ENCODE data around the gene DOCK3. TPM values are rescaled to one million over a fixed set of nuclear protein-coding genes. Genes with fewer than 3 reads are reported as not detected.

DOCK3 gene
- total RNA-seq, 2 experiments from 2014 or later = 0.93 to 1.1 TPM

DNA sequence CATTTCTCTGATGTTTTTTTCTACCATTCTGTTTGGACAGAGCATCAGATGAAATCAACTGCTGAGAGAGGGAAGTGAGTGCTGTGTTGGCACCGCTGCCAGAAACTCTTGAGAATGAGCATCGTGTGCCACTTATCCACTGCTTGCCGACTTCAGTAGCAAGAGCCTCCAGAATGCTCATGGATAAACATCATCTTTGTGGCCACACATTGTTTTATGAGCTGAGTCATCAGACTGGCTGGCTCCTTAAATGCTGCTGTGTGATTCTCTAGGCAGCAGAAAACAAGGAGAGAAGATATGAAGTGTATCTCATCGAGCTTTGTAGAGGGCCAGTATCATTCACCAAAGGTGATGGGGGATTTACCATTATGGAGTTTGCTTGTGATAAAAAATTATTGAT, 3.4 kb upstream of the DOCK3 start:
- Mint-ChIP-seq H3K27ac (no peak overlapping the region), H3K36me3 (ENCODE audit: low read depth) (no peaks in the 10 kb centered on the region), H3K4me1 (ENCODE audit: low read depth) (peaks cover 6% of the 10 kb centered on the region), H3K4me3 (no peak overlapping the region), H3K9me3 (no peaks in the 10 kb centered on the region), H3K27me3 (peaks cover 28% of the 10 kb centered on the region)
- intact Hi-C loops (cut with DNase I, micrococcal nuclease) = loop anchor here in 1 of 2 experiments (2.0 kb wide), 1 partner anchor 49 kb away; no protein-coding TSS in a partner anchor
- DNase-seq (no peak), ATAC-seq (ENCODE audit: poor library complexity) (no peak)
- TF ChIP-seq CTCF (IDR thresholded peaks at IDR 0.05) = no peak
- POLR2A ChIA-PET = no interaction called here
- Histone ChIP-seq H3K4me3 (ENCODE audit: low read length) (no peak overlapping the region), H3K27ac (ENCODE audit: low read depth in 1 of 2, low read length in 2 of 2) (no peak overlapping the region), H3K36me3 (ENCODE audit: insufficient read depth, low read length) (no peaks in the 10 kb centered on the region), H3K9me3 (ENCODE audit: control insufficient read depth in 1 of 2, insufficient read depth in 1 of 2, low read length in 2 of 2) (no peaks in the 10 kb centered on the region), H3K27me3 (ENCODE audit: control insufficient read depth in 1 of 2, insufficient read depth in 2 of 2, low read length in 2 of 2) (peaks cover 7 to 8% of the 10 kb centered on the region in 2 experiments), H3K4me1 (ENCODE audit: insufficient read depth, low read length) (peaks cover 8% of the 10 kb centered on the region)
- CTCF ChIA-PET = no interaction called here

GRCh38 chr3:50672656-50673055, 2.1 kb upstream of the DOCK3 start:
- no peaks in the 10 kb centered on the region for H3K36me3 Mint-ChIP-seq (ENCODE audit: low read depth)
- H3K9me3 ChIP-seq (ENCODE audit: control insufficient read depth in 1 of 2, insufficient read depth in 1 of 2, low read length in 2 of 2) = no peaks in the 10 kb centered on the region
- ChIA-PET CTCF (no interaction called here), POLR2A (no interaction called here)
- H3K27ac ChIP-seq (ENCODE audit: low read depth in 1 of 2, low read length in 2 of 2) = no peak overlapping the region
- TF ChIP-seq CTCF (IDR thresholded peaks at IDR 0.05) = no peak
- H3K9me3 Mint-ChIP-seq = no peaks in the 10 kb centered on the region
- H3K4me1 ChIP-seq (ENCODE audit: insufficient read depth, low read length) = peaks cover 8% of the 10 kb centered on the region
- intact Hi-C loops (cut with DNase I, micrococcal nuclease) = no loop called here
- H3K27me3 ChIP-seq (ENCODE audit: control insufficient read depth in 1 of 2, insufficient read depth in 2 of 2, low read length in 2 of 2) = peaks cover 7 to 9% of the 10 kb centered on the region in 2 experiments
- peaks cover 6% of the 10 kb centered on the region for H3K4me1 Mint-ChIP-seq (ENCODE audit: low read depth)
- peaks cover 37% of the 10 kb centered on the region for H3K27me3 Mint-ChIP-seq
- ATAC-seq (ENCODE audit: poor library complexity) (no peak), DNase-seq (no peak)
- no peak overlapping the region for H3K4me3 ChIP-seq (ENCODE audit: low read length)
- H3K36me3 ChIP-seq (ENCODE audit: insufficient read depth, low read length) = no peaks in the 10 kb centered on the region
- no peak overlapping the region for H3K27ac Mint-ChIP-seq
- H3K4me3 Mint-ChIP-seq = peak overlapping the region; percentile 87

GRCh38 chr3:50673931-50674330, 796 bp upstream of the DOCK3 start:
- H3K27me3 ChIP-seq (ENCODE audit: control insufficient read depth in 1 of 2, insufficient read depth in 2 of 2, low read length in 2 of 2) = peaks cover 5 to 17% of the 10 kb centered on the region in 2 experiments
- POLR2A ChIA-PET = no interaction called here
- peak overlapping the region; percentile 87 for H3K4me3 Mint-ChIP-seq
- TF ChIP-seq CTCF (IDR thresholded peaks at IDR 0.05) = no peak
- no peak overlapping the region for H3K27ac ChIP-seq (ENCODE audit: low read depth in 1 of 2, low read length in 2 of 2)
- H3K9me3 Mint-ChIP-seq = no peaks in the 10 kb centered on the region
- H3K27me3 Mint-ChIP-seq = peaks cover 45% of the 10 kb centered on the region
- no peaks in the 10 kb centered on the region for H3K9me3 ChIP-seq (ENCODE audit: control insufficient read depth in 1 of 2, insufficient read depth in 1 of 2, low read length in 2 of 2)
- intact Hi-C loops (cut with DNase I, micrococcal nuclease) = loop anchor here (2.0 kb wide), 2 partner anchors 57 to 697 kb away; partner anchors contain the start of gene MAPKAPK3 (in 1 of the 2)
- CTCF ChIA-PET = no interaction called here
- no peaks in the 10 kb centered on the region for H3K36me3 ChIP-seq (ENCODE audit: insufficient read depth, low read length)
- no peaks in the 10 kb centered on the region for H3K36me3 Mint-ChIP-seq (ENCODE audit: low read depth)
- ATAC-seq (ENCODE audit: poor library complexity) = no peak
- peaks cover 6% of the 10 kb centered on the region for H3K4me1 Mint-ChIP-seq (ENCODE audit: low read depth)
- H3K4me3 ChIP-seq (ENCODE audit: low read length) = no peak overlapping the region
- DNase-seq = peak in 1 of 14 experiments; percentile 13
- no peak overlapping the region for H3K27ac Mint-ChIP-seq
- peaks cover 8% of the 10 kb centered on the region for H3K4me1 ChIP-seq (ENCODE audit: insufficient read depth, low read length)
